HEK293 (cell line): ENCODE measurements around the gene ERBIN.

ENCODE experiments used
- CTCF ChIA-PET: fragments of 350-600 bp; formaldehyde crosslinking; extraction: SDS; loops from one replicate; lab custom pipeline; 2021; ENCODE audit warnings: antibody characterized with exemption; lab: Yijun Ruan, JAX
- POLR2A ChIA-PET: fragments of 300-600 bp; formaldehyde crosslinking; extraction: SDS; loops from one replicate; lab custom pipeline; 2020; ENCODE audit warnings: antibody characterized with exemption, inconsistent platforms; lab: Yijun Ruan, JAX
- H3K27ac ChIP-seq: fragments of 200-500 bp; sonication (Bioruptor generic); 2 replicates; pipeline ENCODE4 v1.5.1; 2014; ENCODE audit warnings: low read depth, low read length, control low read depth, inconsistent platforms; ENCODE audit errors: extremely low read depth
- H3K36me3 ChIP-seq, 2 experiments: fragments of 200-500 bp in 1 of 2; sonication (Bioruptor generic) in 1 of 2; 1 replicate in 1 of 2; 2 replicates in 1 of 2; pipeline ENCODE4 v1.5.1; 2014 to 2017; ENCODE audit warnings: inconsistent platforms in 2 of 2, low read length in 2 of 2; ENCODE audit not compliant: control insufficient read depth in 2 of 2, insufficient read depth in 1 of 2
- H3K4me1 ChIP-seq: fragments of 200-500 bp; sonication (Bioruptor generic); 2 replicates; pipeline ENCODE4 v1.5.1; 2014; ENCODE audit warnings: mild to moderate bottlenecking, low read length, inconsistent platforms; ENCODE audit not compliant: control insufficient read depth, insufficient read depth
- H3K4me3 ChIP-seq: 2 replicates; pipeline ENCODE4 v1.5.1; 2011; ENCODE audit warnings: low read depth, mild to moderate bottlenecking, control low read depth, low read length, moderate library complexity
- H3K9me3 ChIP-seq: fragments of 200-500 bp; sonication (Bioruptor generic); 2 replicates; pipeline ENCODE4 v1.5.1; 2014; ENCODE audit warnings: low read depth, low read length, inconsistent platforms; ENCODE audit not compliant: control insufficient read depth, insufficient read depth
- GFI1B ChIP-seq: fragments of 450-650 bp; formaldehyde crosslinking; IDR thresholded peaks from 2 replicates; pipeline ENCODE4 v1.5.1; 2016; ENCODE audit warnings: missing biosample characterization, missing genetic modification characterization
- PATZ1 ChIP-seq: fragments of 450-650 bp; formaldehyde crosslinking; IDR thresholded peaks from 2 replicates; pipeline ENCODE4 v1.5.1; 2016; ENCODE audit warnings: missing biosample characterization, missing genetic modification characterization
- SCRT1 ChIP-seq: fragments of 450-650 bp; formaldehyde crosslinking; IDR thresholded peaks from 2 replicates; pipeline ENCODE4 v1.5.1; 2016; ENCODE audit warnings: missing biosample characterization, missing genetic modification characterization, borderline replicate concordance
- ZBTB17 ChIP-seq: fragments of 450-650 bp; formaldehyde crosslinking; IDR thresholded peaks from 2 replicates; pipeline ENCODE4 v1.5.1; 2016; ENCODE audit warnings: missing biosample characterization, missing genetic modification characterization
- ZBTB44 ChIP-seq: fragments of 450-650 bp; IDR thresholded peaks from 2 replicates; pipeline ENCODE4 v1.5.1; 2018; ENCODE audit warnings: missing biosample characterization, mild to moderate bottlenecking, missing genetic modification characterization
- ZBTB8A ChIP-seq: fragments of 450-650 bp; formaldehyde crosslinking; IDR thresholded peaks from 2 replicates; pipeline ENCODE4 v1.5.1; 2016; ENCODE audit warnings: missing biosample characterization, missing genetic modification characterization
- ZNF146 ChIP-seq: fragments of 450-650 bp; formaldehyde crosslinking; IDR thresholded peaks from 2 replicates; pipeline ENCODE4 v1.5.1; 2016; ENCODE audit warnings: missing biosample characterization, missing genetic modification characterization
- ZNF175 ChIP-seq: fragments of 450-650 bp; formaldehyde crosslinking; IDR thresholded peaks from 2 replicates; pipeline ENCODE4 v1.5.1; 2016; ENCODE audit warnings: missing biosample characterization, missing genetic modification characterization
- ZNF354C ChIP-seq: fragments of 450-650 bp; formaldehyde crosslinking; IDR thresholded peaks from 2 replicates; pipeline ENCODE4 v1.5.1; 2016; ENCODE audit warnings: missing biosample characterization, missing genetic modification characterization, low read depth, borderline replicate concordance
- ZNF488 ChIP-seq: fragments of 450-650 bp; formaldehyde crosslinking; IDR thresholded peaks from 2 replicates; pipeline ENCODE4 v1.5.1; 2016; ENCODE audit warnings: missing biosample characterization, missing genetic modification characterization
- ZNF530 ChIP-seq: fragments of 450-650 bp; formaldehyde crosslinking; IDR thresholded peaks from 2 replicates; pipeline ENCODE4 v1.5.1; 2016; ENCODE audit warnings: low read depth, missing biosample characterization, missing genetic modification characterization
- ZNF629 ChIP-seq: fragments of 450-650 bp; formaldehyde crosslinking; IDR thresholded peaks from 2 replicates; pipeline ENCODE4 v1.5.1; 2017; ENCODE audit warnings: missing biosample characterization, missing genetic modification characterization
- ZNF639 ChIP-seq: fragments of 450-650 bp; formaldehyde crosslinking; IDR thresholded peaks from 2 replicates; pipeline ENCODE4 v1.5.1; 2016; ENCODE audit warnings: missing biosample characterization, missing genetic modification characterization
- ZNF692 ChIP-seq: fragments of 450-650 bp; formaldehyde crosslinking; IDR thresholded peaks from 2 replicates; pipeline ENCODE4 v1.5.1; 2016; ENCODE audit warnings: missing biosample characterization, missing genetic modification characterization
- ZXDB ChIP-seq: fragments of 450-650 bp; formaldehyde crosslinking; IDR thresholded peaks from 2 replicates; pipeline ENCODE4 v1.5.1; 2016; ENCODE audit warnings: missing biosample characterization, missing genetic modification characterization
- TF ChIP-seq, protein P1 (sequence below): fragments of 450-650 bp; formaldehyde crosslinking; IDR thresholded peaks from 2 replicates; pipeline ENCODE4 v1.5.1; 2016; ENCODE audit warnings: missing biosample characterization, missing genetic modification characterization

The ERBIN gene

GRCh38 chr5:65926893-65927292, 518 bp downstream of the ERBIN start:
- no peaks in the 10 kb centered on the region for H3K9me3 ChIP-seq
- TF ChIP-seq ZNF146 (tag by site-specific recombination), result no peak
- TF ChIP-seq ZBTB8A, result 0 out of 2 replicates have a peak, but pooled peaks have one; percentile 2
- TF ChIP-seq ZNF354C, result no peak
- TF ChIP-seq PATZ1 (tag by site-specific recombination), result peak; percentile 69; the same call in 1 of the 2 replicates
- TF ChIP-seq, all 188 proteins: peak for 2
- ChIA-PET CTCF (no interaction called here), POLR2A (interaction anchor here (0.6 to 1.5 kb wide), 5 partner anchors 40 to 205 kb away, joined by 3 to 5 read pairs (median 4); partner anchors contain the start of gene NLN)
- Histone ChIP-seq H3K4me1 (peaks cover 10% of the 10 kb centered on the region), H3K4me3 (peak overlapping the region; percentile 98), H3K36me3 (no peaks in the 10 kb centered on the region), H3K27ac (peak overlapping the region; percentile 100)

DNA sequence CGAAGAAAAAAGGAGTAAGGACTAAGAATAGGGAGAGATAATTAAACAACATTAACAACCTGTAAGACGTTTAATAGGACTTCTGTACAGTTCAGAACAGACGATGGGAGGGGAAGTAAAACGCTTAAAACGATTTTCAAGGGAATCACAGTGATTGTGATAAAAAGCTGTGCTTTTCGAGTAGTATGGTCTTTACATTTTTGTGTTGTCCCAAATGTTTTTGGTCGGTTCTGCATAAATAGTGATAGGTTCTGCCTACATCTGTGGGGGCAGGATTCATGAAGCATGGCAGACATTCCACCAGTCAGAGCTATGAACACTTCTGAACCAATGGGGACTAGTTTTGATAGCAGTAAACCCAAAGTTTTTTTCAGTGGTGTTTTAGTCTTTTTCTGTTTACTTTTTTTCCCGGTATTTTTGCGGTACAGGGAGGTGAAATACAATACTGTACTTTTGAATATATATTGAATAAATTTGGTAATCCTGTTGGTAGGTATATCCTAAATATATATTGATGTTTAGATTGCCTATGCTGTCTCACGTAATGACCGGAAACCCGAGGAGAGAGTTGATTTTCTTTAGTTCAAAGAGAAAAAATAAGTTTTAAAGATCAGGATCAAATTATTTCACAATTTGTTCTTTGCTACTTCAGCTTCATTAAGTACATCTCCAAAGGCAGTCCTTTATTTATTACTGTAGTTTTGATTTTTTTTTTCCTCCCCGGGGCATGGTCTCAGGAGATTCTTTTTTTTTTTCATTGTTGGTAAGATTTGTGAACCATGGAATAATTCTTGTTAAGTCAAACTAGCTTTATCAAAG, 1.3 kb downstream of the ERBIN start:
- Histone ChIP-seq H3K27ac (peak overlapping the region; percentile 100), H3K9me3 (no peaks in the 10 kb centered on the region), H3K4me3 (peak overlapping the region; percentile 98), H3K4me1 (peaks cover 10% of the 10 kb centered on the region), H3K36me3 (no peaks in the 10 kb centered on the region)
- POLR2A ChIA-PET, result interaction anchor here (0.9 to 1.1 kb wide), 2 partner anchors 39 to 217 kb away, joined by 3 to 4 read pairs; partner anchors contain the start of gene SREK1
- CTCF ChIA-PET, result interaction anchor here (0.6 to 1.0 kb wide), 6 partner anchors 99 to 1478 kb away, joined by 3 to 4 read pairs (median 4); no protein-coding TSS in a partner anchor
- no peak for TF ChIP-seq ZXDB
- TF ChIP-seq, protein P1, sequence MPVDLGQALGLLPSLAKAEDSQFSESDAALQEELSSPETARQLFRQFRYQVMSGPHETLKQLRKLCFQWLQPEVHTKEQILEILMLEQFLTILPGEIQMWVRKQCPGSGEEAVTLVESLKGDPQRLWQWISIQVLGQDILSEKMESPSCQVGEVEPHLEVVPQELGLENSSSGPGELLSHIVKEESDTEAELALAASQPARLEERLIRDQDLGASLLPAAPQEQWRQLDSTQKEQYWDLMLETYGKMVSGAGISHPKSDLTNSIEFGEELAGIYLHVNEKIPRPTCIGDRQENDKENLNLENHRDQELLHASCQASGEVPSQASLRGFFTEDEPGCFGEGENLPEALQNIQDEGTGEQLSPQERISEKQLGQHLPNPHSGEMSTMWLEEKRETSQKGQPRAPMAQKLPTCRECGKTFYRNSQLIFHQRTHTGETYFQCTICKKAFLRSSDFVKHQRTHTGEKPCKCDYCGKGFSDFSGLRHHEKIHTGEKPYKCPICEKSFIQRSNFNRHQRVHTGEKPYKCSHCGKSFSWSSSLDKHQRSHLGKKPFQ (tag by site-specific recombination), result no peak
- no peak for TF ChIP-seq ZNF530 (tag by site-specific recombination)
- no peak for TF ChIP-seq ZBTB44
- TF ChIP-seq ZNF629 (tag by site-specific recombination), result no peak
- no peak for TF ChIP-seq ZNF692
- TF ChIP-seq ZNF175 (tag by site-specific recombination), result no peak
- TF ChIP-seq ZNF639 (tag by site-specific recombination), result no peak
- no peak for TF ChIP-seq ZNF488 (tag by site-specific recombination)
- peak; percentile 51; the same call in 1 of the 2 replicates for TF ChIP-seq SCRT1 (tag by site-specific recombination)
- peak; percentile 36 for TF ChIP-seq PATZ1 (tag by site-specific recombination)
- peak; percentile 50; the same call in 1 of the 2 replicates for TF ChIP-seq GFI1B (tag by site-specific recombination)
- TF ChIP-seq ZBTB17 (tag by site-specific recombination), result peak; percentile 62
